Panc1 (cell line): ENCODE measurements around the gene ALOX5AP.

Experiments
- POLR2AphosphoS5 ChIP-seq: IDR thresholded peaks from 2 replicates; pipeline ENCODE4 v1.6.1; 2012; ENCODE audit warnings: mild to moderate bottlenecking, low read depth, low read length, moderate library complexity
- SIN3A ChIP-seq: IDR thresholded peaks from 2 replicates; pipeline ENCODE4 v1.6.1; 2012; ENCODE audit warnings: low read depth, mild to moderate bottlenecking, low read length, moderate library complexity, borderline replicate concordance; ENCODE audit not compliant: insufficient read depth
- TCF7L2 ChIP-seq: IDR thresholded peaks from 2 replicates; pipeline ENCODE4 v1.6.1; 2011; ENCODE audit warnings: mild to moderate bottlenecking, low read depth, low read length, inconsistent platforms
- TF ChIP-seq, protein P1 (sequence below): fragments of 450-650 bp; IDR thresholded peaks from 2 replicates; pipeline ENCODE4 v1.5.1; 2017; ENCODE audit warnings: mild to moderate bottlenecking
- TF ChIP-seq, protein P2 (sequence below), 2 experiments: IDR thresholded peaks; 2 replicates each; pipeline ENCODE4 v1.6.1; 2011 to 2012; ENCODE audit warnings: low read depth in 2 of 2, control low read depth in 1 of 2, low read length in 1 of 2, mild to moderate bottlenecking in 1 of 2, moderate library complexity in 1 of 2; ENCODE audit not compliant: insufficient read depth in 1 of 2

DNA sequence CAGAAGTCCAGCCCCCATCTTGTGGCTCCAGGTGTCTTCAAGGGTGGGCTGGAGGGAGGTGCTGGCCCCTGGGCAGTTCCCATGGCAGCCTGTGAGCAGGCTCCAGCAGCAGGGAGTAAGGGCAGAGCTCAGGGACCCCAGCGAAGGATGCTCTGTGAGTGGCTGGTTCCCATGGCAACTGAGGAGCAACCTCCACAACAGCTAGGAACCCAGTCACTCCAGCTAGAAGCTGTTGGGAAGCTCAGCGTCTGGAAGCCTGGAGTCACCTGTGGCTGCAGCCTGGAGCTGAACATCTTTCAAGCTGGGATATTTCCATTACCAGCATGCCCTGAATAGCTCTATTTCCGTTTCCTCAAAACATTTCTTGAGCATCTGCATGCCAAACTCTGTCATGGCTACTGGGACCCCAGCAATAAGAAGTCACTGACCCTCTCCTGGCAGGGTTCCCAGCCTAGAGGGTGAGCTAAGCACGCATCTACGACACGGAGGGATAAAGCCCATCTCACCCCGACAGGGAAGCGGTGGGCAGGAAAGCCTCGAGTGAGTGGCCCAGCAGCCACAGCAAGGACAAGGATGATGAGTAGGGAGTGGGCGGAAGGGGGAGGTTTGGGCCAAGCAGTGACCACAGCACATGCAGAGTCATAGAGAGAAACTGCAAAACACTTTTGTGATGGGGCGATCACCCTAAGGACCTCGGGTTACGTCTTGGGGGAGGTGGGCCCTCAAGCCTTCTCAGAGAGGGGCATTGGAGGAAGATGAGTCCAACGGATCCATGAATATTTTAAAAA is 52.6 kb downstream of the ALOX5AP start:
- TF ChIP-seq, protein P1, sequence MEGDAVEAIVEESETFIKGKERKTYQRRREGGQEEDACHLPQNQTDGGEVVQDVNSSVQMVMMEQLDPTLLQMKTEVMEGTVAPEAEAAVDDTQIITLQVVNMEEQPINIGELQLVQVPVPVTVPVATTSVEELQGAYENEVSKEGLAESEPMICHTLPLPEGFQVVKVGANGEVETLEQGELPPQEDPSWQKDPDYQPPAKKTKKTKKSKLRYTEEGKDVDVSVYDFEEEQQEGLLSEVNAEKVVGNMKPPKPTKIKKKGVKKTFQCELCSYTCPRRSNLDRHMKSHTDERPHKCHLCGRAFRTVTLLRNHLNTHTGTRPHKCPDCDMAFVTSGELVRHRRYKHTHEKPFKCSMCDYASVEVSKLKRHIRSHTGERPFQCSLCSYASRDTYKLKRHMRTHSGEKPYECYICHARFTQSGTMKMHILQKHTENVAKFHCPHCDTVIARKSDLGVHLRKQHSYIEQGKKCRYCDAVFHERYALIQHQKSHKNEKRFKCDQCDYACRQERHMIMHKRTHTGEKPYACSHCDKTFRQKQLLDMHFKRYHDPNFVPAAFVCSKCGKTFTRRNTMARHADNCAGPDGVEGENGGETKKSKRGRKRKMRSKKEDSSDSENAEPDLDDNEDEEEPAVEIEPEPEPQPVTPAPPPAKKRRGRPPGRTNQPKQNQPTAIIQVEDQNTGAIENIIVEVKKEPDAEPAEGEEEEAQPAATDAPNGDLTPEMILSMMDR = no peak
- TF ChIP-seq POLR2AphosphoS5 (no peak), TCF7L2 (no peak), SIN3A (no peak)
- TF ChIP-seq, protein P2, sequence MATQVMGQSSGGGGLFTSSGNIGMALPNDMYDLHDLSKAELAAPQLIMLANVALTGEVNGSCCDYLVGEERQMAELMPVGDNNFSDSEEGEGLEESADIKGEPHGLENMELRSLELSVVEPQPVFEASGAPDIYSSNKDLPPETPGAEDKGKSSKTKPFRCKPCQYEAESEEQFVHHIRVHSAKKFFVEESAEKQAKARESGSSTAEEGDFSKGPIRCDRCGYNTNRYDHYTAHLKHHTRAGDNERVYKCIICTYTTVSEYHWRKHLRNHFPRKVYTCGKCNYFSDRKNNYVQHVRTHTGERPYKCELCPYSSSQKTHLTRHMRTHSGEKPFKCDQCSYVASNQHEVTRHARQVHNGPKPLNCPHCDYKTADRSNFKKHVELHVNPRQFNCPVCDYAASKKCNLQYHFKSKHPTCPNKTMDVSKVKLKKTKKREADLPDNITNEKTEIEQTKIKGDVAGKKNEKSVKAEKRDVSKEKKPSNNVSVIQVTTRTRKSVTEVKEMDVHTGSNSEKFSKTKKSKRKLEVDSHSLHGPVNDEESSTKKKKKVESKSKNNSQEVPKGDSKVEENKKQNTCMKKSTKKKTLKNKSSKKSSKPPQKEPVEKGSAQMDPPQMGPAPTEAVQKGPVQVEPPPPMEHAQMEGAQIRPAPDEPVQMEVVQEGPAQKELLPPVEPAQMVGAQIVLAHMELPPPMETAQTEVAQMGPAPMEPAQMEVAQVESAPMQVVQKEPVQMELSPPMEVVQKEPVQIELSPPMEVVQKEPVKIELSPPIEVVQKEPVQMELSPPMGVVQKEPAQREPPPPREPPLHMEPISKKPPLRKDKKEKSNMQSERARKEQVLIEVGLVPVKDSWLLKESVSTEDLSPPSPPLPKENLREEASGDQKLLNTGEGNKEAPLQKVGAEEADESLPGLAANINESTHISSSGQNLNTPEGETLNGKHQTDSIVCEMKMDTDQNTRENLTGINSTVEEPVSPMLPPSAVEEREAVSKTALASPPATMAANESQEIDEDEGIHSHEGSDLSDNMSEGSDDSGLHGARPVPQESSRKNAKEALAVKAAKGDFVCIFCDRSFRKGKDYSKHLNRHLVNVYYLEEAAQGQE (IDR thresholded peaks at IDR 0.05; ENCODE audit: insufficient read depth in 1 of 2, low read depth in 2 of 2, low read length in 1 of 2) = no peak
